Body of pancreas (tissue), 4 donors: ENCODE data around the gene TMEM222.

ENCODE experiments used
- CTCF ChIP-seq, 7 experiments: fragments of 450-650 bp in 4 of 7; fragments of 200-600 bp in 3 of 7; sonication (generic) in 3 of 7; IDR thresholded peaks; one replicate each; pipeline ENCODE4 v1.5.1; 2016 to 2019; ENCODE audit warnings: antibody characterized with exemption in 7 of 7
- POLR2A ChIP-seq, 3 donors: fragments of 450-650 bp; IDR thresholded peaks; one replicate each; pipeline ENCODE4 v1.6.1; 2016; ENCODE audit warnings: antibody characterized with exemption in 3 of 3, mild to moderate bottlenecking in 2 of 3

GRCh38 chr1:27331922-27332321, 10.0 kb downstream of the TMEM222 start:
- no peak for TF ChIP-seq CTCF (IDR thresholded peaks at IDR 0.05)
- no peak for TF ChIP-seq POLR2A (IDR thresholded peaks at IDR 0.05)
